NCI-H2196 (cell line): Measurements from ENCODE around the gene MTAP.
A peak's percentile ranks its signal among the peaks of the same experiment; 100 is the strongest.

Experiments
- DNase-seq: peaks from one replicate; lab custom pipeline; 2025; ENCODE audit not compliant: unreplicated experiment; lab: John Stamatoyannopoulos, UW

The MTAP gene

DNA sequence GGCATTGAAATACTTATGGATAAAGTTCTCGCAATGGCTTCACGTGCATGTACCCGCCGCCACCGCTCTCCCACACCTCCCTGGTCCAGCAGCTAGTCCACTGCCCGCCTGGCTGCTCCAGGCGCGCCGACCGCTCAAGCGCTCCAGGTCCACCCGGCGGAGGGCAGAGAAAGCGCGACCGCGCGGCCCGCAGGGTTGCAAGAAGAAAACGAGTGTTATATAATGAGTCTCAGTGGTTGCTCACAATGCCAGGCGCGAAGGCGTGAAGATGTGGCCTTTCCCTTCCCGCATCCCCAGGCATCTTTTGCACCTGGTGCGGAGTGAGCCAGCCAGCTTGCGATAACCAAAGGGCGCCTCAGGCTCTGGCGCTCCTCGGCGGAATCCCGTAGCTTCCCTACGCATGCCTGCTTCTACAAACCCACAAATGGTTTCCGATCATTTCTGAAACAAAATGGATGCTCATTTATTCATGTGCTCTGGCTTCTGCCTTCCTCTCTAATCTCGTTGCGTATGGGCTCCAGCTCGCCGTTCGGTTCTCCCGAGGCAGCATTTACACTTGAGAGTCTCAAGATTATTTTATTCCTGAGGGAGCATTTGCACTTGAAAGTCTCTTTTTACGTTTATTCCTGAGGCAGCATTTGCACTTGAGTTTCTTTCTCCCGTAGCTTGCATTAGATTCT is 166.0 kb downstream of the MTAP start:
- DNase-seq = no peak

DNA sequence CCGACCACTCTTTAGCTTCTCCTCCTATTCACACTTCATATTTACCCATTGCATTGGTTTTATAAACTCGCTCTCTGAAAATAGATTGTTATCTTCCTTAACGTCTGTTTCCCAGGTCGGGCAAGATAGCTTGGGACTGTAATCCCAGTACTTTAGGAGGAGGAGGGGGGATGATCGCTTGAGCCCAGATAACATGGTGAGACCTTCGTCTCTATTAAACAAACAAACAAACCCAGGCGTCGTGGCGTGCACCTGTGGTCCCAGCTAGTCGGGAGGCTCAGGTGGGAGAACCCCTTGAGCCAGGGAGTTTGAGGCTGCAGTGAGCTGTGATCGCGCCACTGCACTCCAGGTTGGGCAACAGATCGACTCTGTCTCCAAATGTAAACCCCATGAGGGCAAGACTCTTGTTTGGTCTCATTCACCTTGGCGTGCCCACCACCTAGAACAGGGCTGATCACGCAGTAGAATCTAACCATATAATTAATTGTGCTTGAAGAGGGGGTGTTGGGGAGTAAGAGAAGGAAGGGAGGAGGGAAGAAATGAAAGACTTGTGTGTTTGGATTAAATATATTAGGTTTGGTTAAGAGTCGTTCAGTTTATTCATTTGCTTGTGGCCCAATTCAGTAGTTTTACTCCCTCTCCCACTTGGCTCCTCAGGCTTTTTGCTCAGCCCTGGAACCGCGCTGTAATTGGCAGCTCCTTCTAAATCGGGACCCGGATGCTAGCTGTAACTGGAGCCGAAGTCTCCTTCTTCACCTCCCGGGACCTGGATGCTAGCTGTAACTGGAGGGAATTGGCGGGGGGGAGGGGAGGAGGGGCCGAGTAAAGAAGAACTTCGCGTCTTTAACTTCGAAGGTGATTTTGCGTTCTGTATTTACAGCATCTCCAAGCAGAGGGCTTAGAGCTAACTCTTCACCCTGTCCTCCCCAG is 166.8 kb downstream of the MTAP start:
- DNase-seq = no peak

DNA sequence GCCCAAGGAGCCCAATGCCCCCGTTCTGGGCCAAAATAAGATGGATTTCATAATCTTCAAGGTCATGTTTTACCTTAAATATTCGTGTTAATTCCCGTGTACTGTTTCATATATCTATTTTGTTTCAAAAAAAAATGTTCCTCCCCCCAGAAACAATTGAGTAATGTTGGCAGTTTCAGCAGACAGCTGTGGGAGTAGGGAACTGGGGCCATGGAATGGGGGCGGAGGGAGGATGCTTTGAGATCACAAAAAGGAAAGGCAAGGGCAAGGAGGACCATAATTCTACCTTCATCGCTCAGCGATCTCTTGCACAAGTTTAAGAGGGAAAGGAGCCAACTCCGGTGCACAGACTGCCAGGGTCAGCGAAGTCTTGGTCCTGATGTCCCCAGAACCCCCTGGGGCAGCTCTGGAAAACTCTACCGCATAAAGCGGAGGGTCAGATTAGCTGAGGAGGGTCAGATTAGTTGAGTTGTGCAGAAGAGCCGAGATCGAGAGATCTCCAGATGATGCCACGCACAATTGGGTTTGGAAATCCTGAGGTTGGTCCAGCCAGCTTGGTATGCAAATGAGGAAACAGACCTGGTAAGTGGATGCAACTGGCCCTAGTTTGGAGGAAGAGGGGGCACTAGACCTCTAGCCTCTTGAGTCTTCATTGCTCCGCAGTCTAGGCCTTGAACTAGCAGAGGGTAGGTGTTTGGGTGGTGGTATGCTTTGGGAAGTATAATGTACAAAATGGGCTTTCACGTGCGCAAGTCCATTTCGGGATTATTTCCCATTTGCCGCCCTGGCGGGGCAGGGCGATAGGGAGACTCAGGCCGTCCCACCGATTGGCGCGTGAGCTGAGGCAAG is 167.7 kb downstream of the MTAP start:
- DNase-seq = no peak

DNA sequence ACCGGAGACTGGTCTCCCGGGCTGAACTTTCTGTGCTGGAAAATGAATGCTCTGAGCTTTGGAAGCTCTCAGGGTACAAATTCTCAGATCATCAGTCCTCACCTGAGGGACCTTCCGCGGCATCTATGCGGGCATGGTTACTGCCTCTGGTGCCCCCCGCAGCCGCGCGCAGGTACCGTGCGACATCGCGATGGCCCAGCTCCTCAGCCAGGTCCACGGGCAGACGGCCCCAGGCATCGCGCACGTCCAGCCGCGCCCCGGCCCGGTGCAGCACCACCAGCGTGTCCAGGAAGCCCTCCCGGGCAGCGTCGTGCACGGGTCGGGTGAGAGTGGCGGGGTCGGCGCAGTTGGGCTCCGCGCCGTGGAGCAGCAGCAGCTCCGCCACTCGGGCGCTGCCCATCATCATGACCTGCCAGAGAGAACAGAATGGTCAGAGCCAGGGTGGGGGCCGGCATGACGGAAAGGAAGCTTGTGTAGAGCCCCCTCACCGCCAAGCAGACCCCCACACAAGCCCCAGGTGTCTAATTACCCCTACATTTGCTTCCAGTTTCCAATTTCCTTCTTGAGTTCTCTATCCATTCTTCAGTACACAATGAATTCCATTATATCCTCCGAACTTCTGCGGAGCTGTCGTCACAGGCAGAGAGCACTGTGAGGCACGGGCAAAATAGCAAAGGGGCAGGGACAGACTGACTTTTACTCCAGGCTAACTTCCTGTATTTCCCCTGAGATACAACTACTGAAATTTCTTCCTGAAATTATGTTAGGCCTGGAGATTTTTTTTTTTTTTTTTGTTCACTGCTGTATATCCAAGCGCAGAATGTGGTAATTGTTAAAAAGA is 168.6 kb downstream of the MTAP start:
- no peak for DNase-seq

DNA sequence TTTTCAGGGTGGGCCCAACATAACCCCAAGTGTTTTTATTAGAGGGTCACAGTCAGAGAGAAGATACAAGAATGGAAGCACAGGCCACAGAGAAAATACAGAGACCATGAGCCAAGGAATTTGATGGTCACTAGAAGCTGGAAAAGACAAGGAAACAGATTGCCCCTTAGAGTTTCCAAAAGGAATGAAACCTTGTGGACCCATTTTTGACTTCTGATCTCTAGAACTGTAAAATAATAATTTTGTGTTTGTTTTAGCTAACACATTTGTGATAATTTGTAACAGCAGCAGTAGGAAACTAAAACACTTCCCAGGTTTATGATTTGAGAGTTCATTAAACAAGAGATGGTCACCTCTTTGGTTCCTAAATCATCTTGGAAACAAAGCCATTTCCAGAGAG is 169.9 kb downstream of the MTAP start:
- DNase-seq = no peak

DNA sequence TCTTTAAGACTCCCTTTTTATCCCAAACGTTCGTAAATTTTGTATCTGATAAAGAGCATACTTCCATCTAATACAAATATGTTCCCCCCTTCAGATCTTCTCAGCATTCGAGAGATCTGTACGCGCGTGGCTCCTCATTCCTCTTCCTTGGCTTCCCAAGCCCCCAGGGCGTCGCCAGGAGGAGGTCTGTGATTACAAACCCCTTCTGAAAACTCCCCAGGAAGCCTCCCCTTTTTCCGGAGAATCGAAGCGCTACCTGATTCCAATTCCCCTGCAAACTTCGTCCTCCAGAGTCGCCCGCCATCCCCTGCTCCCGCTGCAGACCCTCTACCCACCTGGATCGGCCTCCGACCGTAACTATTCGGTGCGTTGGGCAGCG is 171.9 kb downstream of the MTAP start:
- peak; percentile 29 for DNase-seq

DNA sequence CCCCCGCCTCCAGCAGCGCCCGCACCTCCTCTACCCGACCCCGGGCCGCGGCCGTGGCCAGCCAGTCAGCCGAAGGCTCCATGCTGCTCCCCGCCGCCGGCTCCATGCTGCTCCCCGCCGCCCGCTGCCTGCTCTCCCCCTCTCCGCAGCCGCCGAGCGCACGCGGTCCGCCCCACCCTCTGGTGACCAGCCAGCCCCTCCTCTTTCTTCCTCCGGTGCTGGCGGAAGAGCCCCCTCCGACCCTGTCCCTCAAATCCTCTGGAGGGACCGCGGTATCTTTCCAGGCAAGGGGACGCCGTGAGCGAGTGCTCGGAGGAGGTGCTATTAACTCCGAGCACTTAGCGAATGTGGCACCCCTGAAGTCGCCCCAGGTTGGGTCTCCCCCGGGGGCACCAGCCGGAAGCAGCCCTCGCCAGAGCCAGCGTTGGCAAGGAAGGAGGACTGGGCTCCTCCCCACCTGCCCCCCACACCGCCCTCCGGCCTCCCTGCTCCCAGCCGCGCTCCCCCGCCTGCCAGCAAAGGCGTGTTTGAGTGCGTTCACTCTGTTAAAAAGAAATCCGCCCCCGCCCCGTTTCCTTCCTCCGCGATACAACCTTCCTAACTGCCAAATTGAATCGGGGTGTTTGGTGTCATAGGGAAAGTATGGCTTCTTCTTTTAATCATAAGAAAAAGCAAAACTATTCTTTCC is 172.4 kb downstream of the MTAP start:
- peak; percentile 87 for DNase-seq

DNA sequence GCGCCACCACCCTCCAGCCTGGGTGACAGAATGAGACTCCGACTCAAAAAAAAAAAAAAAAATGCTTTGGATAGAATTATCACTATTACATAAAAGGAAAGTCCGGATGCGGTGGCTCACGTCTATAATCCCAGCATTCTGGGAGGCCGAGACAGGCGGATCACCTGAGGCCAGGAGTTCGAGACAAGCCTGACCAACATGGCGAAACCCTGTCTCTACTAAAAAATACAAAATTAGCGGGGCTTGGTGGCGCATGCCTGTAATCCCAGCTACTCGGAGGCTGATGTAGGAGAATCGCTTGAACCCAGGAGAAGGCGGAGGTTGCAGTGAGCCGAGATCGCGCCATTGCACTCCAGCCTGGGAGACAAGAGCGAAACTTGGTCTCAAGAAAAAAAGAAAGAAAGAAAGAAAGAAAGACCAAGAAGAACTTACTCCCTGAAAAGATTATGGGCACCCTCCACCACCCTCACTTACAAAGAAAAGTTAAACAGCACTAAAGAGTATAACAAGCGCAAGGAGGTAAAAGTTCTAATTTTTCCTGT is 174.0 kb downstream of the MTAP start:
- DNase-seq = no peak

DNA sequence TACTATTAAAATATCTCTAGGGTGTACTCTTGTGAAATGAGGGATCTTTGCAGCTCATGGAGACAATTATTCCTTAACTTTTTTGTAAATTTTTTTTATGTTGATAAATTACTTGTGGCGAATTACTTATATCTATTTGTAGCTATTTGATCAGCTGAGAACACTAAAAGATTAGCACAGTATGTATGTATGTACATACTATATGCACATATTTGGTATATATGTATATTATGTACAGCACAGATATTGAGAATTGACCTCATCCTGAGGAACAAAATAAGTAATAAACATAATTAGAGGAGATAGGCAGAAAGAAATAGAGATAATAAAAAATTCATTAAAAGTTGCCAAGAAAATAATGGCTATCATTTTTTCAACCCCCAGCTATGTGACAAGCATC is 180.0 kb downstream of the MTAP start:
- DNase-seq = no peak

DNA sequence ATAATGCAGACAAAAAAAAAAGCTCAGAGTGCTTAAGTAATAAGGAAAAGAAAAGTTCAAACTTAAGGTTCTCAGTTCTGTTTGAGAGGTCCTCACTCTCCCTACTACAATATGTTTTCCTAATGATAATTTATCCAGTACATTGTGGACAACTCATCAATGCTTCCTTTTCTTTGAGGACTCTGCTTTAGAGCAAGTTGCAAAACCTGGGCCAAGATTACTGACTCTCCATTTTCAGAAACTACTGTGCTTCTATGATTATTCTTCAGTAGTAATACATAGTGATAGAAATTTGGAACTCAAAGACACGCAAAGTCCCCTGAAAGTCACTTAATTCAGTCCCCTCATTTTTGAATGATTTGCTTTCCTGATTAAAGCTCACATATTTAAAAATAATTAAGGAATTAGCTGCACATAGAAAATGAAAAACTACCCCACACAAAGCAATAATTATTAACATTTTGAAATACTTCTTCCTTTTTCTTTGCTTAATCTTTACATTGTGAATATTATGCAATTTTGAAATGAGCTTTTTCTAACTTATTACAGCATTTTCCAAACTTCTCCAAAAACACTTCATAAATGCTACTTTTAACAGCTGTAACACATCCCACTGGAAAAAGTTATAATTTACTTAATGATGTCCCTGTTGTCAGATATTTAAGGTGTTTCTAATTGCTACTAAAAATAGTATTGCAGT is 180.6 kb downstream of the MTAP start:
- no peak for DNase-seq

DNA sequence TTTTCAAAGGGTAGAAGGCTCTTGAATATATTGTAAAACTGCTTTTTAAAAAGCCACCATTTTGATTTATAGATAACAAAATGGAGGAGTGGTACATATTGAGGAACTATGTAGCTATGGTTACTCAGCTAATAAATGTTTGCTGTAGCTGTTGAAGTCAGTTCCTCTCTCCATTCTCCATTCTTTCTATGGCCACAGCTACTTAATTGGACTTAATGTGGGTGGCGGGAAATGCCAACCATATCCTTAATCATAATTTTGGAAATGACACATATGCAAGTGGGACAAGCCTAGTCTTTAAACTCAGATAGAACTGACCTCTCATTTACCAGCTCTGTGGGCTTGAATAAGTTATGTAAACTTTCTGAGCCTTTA is 181.1 kb downstream of the MTAP start:
- DNase-seq = no peak

DNA sequence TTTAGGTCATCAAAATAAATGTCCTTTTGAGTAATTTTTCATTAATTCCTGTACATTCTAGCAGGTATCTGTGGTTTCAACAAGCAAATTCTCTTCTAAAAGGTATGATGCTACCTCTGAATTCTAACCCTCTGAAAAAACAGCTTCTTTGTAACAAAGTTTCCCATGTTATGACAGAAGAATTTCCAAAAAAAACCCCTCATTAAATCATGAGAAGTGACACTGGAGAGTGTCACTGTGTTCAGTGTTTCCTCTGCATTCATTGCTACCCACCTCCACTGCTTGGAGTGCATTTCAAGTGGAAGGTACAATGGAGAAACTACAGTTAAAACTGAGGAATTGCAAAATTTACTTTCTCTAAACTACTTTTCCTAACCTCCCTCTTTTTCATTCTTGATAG is 181.7 kb downstream of the MTAP start:
- no peak for DNase-seq

DNA sequence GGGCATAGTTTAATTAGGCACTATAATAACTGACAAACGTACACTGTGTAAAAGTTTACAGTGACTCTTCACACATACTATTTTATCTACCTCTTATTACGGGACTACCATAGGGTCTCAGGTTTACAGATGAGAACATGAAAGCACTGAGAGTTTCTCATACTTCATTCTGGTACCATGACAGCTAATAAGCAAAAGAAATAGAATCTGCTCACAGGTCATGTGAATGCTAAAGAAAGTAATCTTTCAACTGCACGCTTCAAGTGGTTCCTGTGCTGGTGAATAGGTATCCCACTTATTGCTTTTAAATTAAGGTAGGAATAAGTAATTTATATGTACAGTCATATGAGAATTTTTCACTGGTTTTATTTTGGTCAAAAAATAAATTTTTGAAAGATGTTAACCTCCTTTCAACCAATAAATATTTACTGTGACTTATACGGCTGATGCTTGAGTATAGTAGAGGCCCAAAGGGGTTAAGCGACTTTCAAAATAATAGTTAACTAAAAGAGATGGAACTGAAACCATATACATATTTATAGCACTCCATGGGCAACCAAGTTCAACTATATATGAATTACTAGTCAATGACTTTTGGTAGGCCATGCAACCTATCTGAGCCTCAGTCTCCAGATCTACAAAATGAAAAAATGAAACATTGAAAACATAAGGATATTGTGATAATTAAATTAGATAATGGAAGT is 183.7 kb downstream of the MTAP start:
- DNase-seq = no peak
